Gastrocnemius medialis (tissue), 4 donors: ENCODE results near the gene FAM234A.

Experiments used
- CTCF ChIP-seq, 5 experiments: fragments of 450-650 bp in 3 of 5; fragments of 200-600 bp in 2 of 5; sonication (generic) in 2 of 5; IDR thresholded peaks in 4 of 5; conservative IDR thresholded peaks in 1 of 5; 1 replicate in 4 of 5; 2 replicates in 1 of 5; pipeline ENCODE4 v1.5.1; 2016 to 2019; ENCODE audit warnings: antibody characterized with exemption in 5 of 5, mild to moderate bottlenecking in 3 of 5, moderate library complexity in 3 of 5
- POLR2A ChIP-seq, 2 donors: fragments of 450-650 bp; IDR thresholded peaks; one replicate each; pipeline ENCODE4 v1.6.1; 2017; ENCODE audit warnings: antibody characterized with exemption in 2 of 2, mild to moderate bottlenecking in 2 of 2, moderate library complexity in 2 of 2

- no peak for TF ChIP-seq POLR2A (IDR thresholded peaks at IDR 0.05)
- TF ChIP-seq CTCF (IDR thresholded peaks at IDR 0.05 in 4 of 5, conservative IDR thresholded peaks at IDR 0.05 in 1 of 5): no peak
These were observed 80.2 kb downstream of the FAM234A start for GRCh38 chr16:314795-315299.
